Endothelial cell of umbilical vein (primary cell): ENCODE data around the gene CDH11. TPM values are rescaled to one million over a fixed set of nuclear protein-coding genes. Genes with fewer than 3 reads are reported as not detected.

Experiments used
- BruUV-seq: library from RNA; stranded (reverse); fragments of 400-500 nt; replicated peaks from 2 replicates; lab custom pipeline; 2021; lab: Mats Ljungman, UMichigan
- CTCF ChIA-PET: fragments of 300-600, 350-600 bp; sonication (Branson Sonifier 250); formaldehyde crosslinking; loops from one replicate; lab custom pipeline; 2021; ENCODE audit warnings: antibody characterized with exemption, inconsistent platforms; lab: Charles Lee
- POLR2A ChIA-PET: fragments of 300-600, 350-600 bp; sonication (Branson Sonifier 250); formaldehyde crosslinking; loops from one replicate; lab custom pipeline; 2021; ENCODE audit warnings: antibody characterized with exemption, inconsistent platforms; lab: Charles Lee
- DNase-seq: peaks from one replicate; pipeline ENCODE4 v3.0.0-alpha.2; 2011; ENCODE audit warnings: low read depth, low spot score
- FAIRE-seq: peaks from 2 replicates; lab custom pipeline; 2011; peaks lifted over from hg19 to GRCh38; lab: Jason Lieb, UNC
- H2AFZ ChIP-seq: 2 replicates; pipeline ENCODE4 v1.6.0; 2012; ENCODE audit warnings: low read depth, low read length, control low read depth, inconsistent platforms
- H3K27ac ChIP-seq: 2 replicates; pipeline ENCODE4 v1.5.1; 2011; ENCODE audit warnings: low read depth, mild to moderate bottlenecking, control low read depth, low read length, moderate library complexity; ENCODE audit not compliant: insufficient read depth
- H3K27me3 ChIP-seq, 2 experiments: 2 replicates each; pipeline versions ENCODE4 v1.6.0 to v1.6.1; 2011; ENCODE audit warnings: low read length in 2 of 2, mixed read lengths in 1 of 2; ENCODE audit not compliant: control insufficient read depth in 2 of 2, insufficient read depth in 2 of 2
- H3K36me3 ChIP-seq, 2 experiments: 2 replicates in 1 of 2; 3 replicates in 1 of 2; pipeline ENCODE4 v1.5.1; 2011; ENCODE audit warnings: low read length in 2 of 2, mild to moderate bottlenecking in 1 of 2, moderate library complexity in 1 of 2; ENCODE audit not compliant: control insufficient read depth in 2 of 2, insufficient read depth in 2 of 2; ENCODE audit errors: extremely low read depth in 1 of 2
- H3K4me1 ChIP-seq: 3 replicates; pipeline ENCODE4 v1.5.1; 2011; ENCODE audit warnings: mild to moderate bottlenecking, low read length; ENCODE audit not compliant: control insufficient read depth, insufficient read depth; ENCODE audit errors: extremely low read depth
- H3K4me2 ChIP-seq: 2 replicates; pipeline ENCODE4 v1.6.1; 2011; ENCODE audit warnings: low read length, control low read depth, mixed read lengths; ENCODE audit not compliant: insufficient read depth
- H3K4me3 ChIP-seq, 3 experiments: fragments of 200-600 bp in 1 of 3; sonication (generic), shearing (Covaris generic) in 1 of 3; replicated peaks in 1 of 3; 2 replicates each; pipeline ENCODE4 v1.5.1; 2011 to 2016; ENCODE audit warnings: control low read depth in 3 of 3, low read length in 3 of 3, mild to moderate bottlenecking in 2 of 3, inconsistent platforms in 1 of 3, low read depth in 1 of 3, moderate library complexity in 1 of 3; ENCODE audit not compliant: insufficient read depth in 1 of 3
- H3K79me2 ChIP-seq: 2 replicates; pipeline ENCODE4 v1.6.0; 2012; ENCODE audit warnings: low read length, inconsistent platforms; ENCODE audit not compliant: control insufficient read depth, insufficient read depth
- H3K9ac ChIP-seq: replicated peaks from 2 replicates; pipeline ENCODE3; 2011; ENCODE audit warnings: low read length, control low read depth; ENCODE audit not compliant: insufficient read depth; ENCODE audit errors: extremely low read depth
- H3K9me1 ChIP-seq: replicated peaks from 3 replicates; pipeline ENCODE4 v1.6.0; 2011; ENCODE audit warnings: mild to moderate bottlenecking, low read length; ENCODE audit not compliant: control insufficient read depth, insufficient read depth; ENCODE audit errors: extremely low read depth
- H3K9me3 ChIP-seq: replicated peaks from 2 replicates; pipeline ENCODE4 v1.5.1; 2012; ENCODE audit warnings: low read length, inconsistent platforms; ENCODE audit not compliant: control insufficient read depth, insufficient read depth
- H4K20me1 ChIP-seq: replicated peaks from 2 replicates; pipeline ENCODE3; 2011; ENCODE audit warnings: mild to moderate bottlenecking, low read length; ENCODE audit not compliant: control insufficient read depth, insufficient read depth; ENCODE audit errors: extremely low read depth
- CTCF ChIP-seq, 2 donors: IDR thresholded peaks; 1 replicate in 1 of 2; 2 replicates in 1 of 2; pipeline ENCODE4 v1.5.1; 2011; ENCODE audit warnings: low read length in 2 of 2, mild to moderate bottlenecking in 2 of 2, moderate library complexity in 2 of 2, control low read depth in 1 of 2, inconsistent platforms in 1 of 2, low read depth in 1 of 2; ENCODE audit not compliant: insufficient read depth in 1 of 2; ENCODE audit errors: extremely low read depth in 1 of 2
- EZH2 ChIP-seq: IDR thresholded peaks from 2 replicates; pipeline ENCODE4 v1.6.1; 2012; ENCODE audit warnings: borderline replicate concordance, low read depth, mild to moderate bottlenecking, moderate library complexity, low read length, inconsistent platforms; ENCODE audit not compliant: severe bottlenecking
- FOS ChIP-seq: IDR thresholded peaks from 2 replicates; pipeline ENCODE4 v1.6.1; 2011; ENCODE audit warnings: mild to moderate bottlenecking, low read length, moderate library complexity, borderline replicate concordance; ENCODE audit not compliant: insufficient read depth
- GATA2 ChIP-seq: IDR thresholded peaks from 2 replicates; pipeline ENCODE4 v1.7.0; 2011; ENCODE audit warnings: low read depth, mild to moderate bottlenecking, moderate library complexity, mixed read lengths, low read length; ENCODE audit not compliant: insufficient read length, insufficient read depth
- JUN ChIP-seq: IDR thresholded peaks from 2 replicates; pipeline ENCODE4 v1.6.1; 2011; ENCODE audit warnings: borderline replicate concordance, low read depth; ENCODE audit not compliant: insufficient read length, insufficient read depth
- MAX ChIP-seq: IDR thresholded peaks from 2 replicates; pipeline ENCODE4 v1.6.1; 2011; ENCODE audit not compliant: insufficient read depth, insufficient read length
- MYC ChIP-seq: IDR thresholded peaks from one replicate; pipeline ENCODE4 v1.6.1; 2011; ENCODE audit warnings: mild to moderate bottlenecking, low read depth, low read length
- POLR2A ChIP-seq: IDR thresholded peaks from 2 replicates; pipeline ENCODE4 v1.6.1; 2012; ENCODE audit warnings: low read depth, mild to moderate bottlenecking, control low read depth, low read length
- POLR2AphosphoS5 ChIP-seq: IDR thresholded peaks from 2 replicates; pipeline ENCODE4 v1.6.1; 2012; ENCODE audit warnings: low read depth, mild to moderate bottlenecking, control low read depth, low read length, moderate library complexity; ENCODE audit not compliant: insufficient read depth
- dilution Hi-C: fragments of 300-500 bp; cut with MboI; formaldehyde crosslinking; loops from one replicate; pipeline ENCODE4 v1.15.0; 2019; ENCODE audit warnings: low sequenced_read_pairs; ENCODE audit not compliant: extremely low pct_ligation_motif_present
- intact Hi-C: fragments of 100-400 bp; cut with micrococcal nuclease; formaldehyde crosslinking; loops from one replicate; pipeline ENCODE4 v1.10.0; 2022
- polyA plus RNA-seq, 4 experiments: library from polyadenylated mRNA; depleted of rRNA in 3 of 4; stranded (reverse) in 3 of 4; unstranded in 1 of 4; fragments of >200 nt; gene quantifications; 2 replicates each; pipeline versions ENCODE4 v1.2.1 to v1.2.3, GENCODE V29; 2011 to 2012; ENCODE audit warnings: missing spikeins in 1 of 4
- total RNA-seq: library from RNA; stranded (reverse); gene quantifications from 2 replicates; pipeline ENCODE4 v1.2.3, GENCODE V29; 2021

CDH11 gene
- total and polyA plus RNA-seq, 2 donors (not counting 3 experiments of a cell fraction or from before 2014, with no cell fraction given) = 30.4 to 32.7 TPM

GRCh38 chr16:64933885-64934284, 188.0 kb downstream of the CDH11 start:
- no TSS peak for BruUV-seq
- no peak for DNase-seq
- no peak for FAIRE-seq
- no peak overlapping the region for H2AFZ ChIP-seq
- H3K9me1 ChIP-seq = no peaks in the 10 kb centered on the region
- no peak for TF ChIP-seq JUN
- TF ChIP-seq POLR2A = no peak
- TF ChIP-seq GATA2 = no peak
- no peak for TF ChIP-seq MYC
- TF ChIP-seq POLR2AphosphoS5 = no peak
- no peak for TF ChIP-seq MAX
- TF ChIP-seq CTCF (IDR thresholded peaks at IDR 0.05; ENCODE audit: extremely low read depth in 1 of 2, insufficient read depth in 1 of 2, low read depth in 1 of 2, low read length in 2 of 2) = no peak
- TF ChIP-seq EZH2 = no peak
- TF ChIP-seq FOS = no peak
- H3K4me2 ChIP-seq = no peak overlapping the region
- H4K20me1 ChIP-seq = no peaks in the 10 kb centered on the region
- ChIA-PET CTCF (no interaction called here), POLR2A (no interaction called here)
- H3K79me2 ChIP-seq = no peaks in the 10 kb centered on the region
- dilution Hi-C loops (no loop called here), intact Hi-C loops (no loop called here)
- H3K36me3 ChIP-seq = no peaks in the 10 kb centered on the region
- no peaks in the 10 kb centered on the region for H3K9me3 ChIP-seq
- no peak overlapping the region for H3K9ac ChIP-seq
- H3K27me3 ChIP-seq = no peaks in the 10 kb centered on the region
- no peak overlapping the region for H3K27ac ChIP-seq
- no peaks in the 10 kb centered on the region for H3K4me1 ChIP-seq
- H3K4me3 ChIP-seq = no peak overlapping the region
